ENCODE measurements around the gene THAP4. TPM values are rescaled to one million over a fixed set of nuclear protein-coding genes. Genes with fewer than 3 reads are reported as not detected.

Gene THAP4
- total and polyA plus RNA-seq, 2 of the 4 experiments (the other 2 are of a cell fraction): 33.9 to 55.1 TPM

DNA sequence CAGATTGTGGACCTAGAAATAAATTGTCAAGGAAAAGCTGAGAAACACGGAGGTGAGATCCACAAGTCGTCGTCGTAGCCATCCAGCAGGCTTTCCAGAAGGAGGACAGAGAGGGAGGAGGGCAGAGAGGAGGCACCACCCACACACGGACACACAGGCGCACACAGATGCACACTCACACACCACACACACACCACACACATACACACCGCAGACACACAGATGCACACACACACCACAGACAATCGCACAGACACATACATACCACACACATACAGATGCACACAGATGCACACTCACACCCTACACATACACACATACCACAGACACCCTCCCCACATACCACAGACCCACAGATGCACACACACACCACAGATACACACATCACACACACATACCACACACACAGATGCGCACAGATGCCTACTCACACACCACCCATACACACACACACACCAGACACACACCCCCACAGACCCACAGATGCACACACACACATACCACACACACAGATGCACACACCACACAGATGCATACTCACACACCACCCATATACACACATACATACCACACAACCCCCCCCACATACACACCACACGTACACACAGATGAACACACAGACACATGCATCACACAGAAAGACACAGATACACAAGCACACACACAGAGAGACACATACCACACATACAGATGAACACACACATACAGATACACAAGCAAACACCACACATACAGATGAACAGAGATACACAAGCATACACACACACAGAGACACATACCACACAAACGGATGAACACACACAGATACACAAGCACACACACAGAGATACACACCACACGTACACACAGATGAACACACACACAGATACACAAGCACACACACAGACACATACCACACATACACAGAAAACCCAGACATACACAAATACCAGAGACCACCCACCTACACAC, 91.2 kb downstream of the THAP4 start (continued):
- TF ChIP-seq, protein P1, sequence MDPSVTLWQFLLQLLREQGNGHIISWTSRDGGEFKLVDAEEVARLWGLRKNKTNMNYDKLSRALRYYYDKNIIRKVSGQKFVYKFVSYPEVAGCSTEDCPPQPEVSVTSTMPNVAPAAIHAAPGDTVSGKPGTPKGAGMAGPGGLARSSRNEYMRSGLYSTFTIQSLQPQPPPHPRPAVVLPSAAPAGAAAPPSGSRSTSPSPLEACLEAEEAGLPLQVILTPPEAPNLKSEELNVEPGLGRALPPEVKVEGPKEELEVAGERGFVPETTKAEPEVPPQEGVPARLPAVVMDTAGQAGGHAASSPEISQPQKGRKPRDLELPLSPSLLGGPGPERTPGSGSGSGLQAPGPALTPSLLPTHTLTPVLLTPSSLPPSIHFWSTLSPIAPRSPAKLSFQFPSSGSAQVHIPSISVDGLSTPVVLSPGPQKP (IDR thresholded peaks at IDR 0.05; ENCODE audit: borderline replicate concordance, low read depth, low read length): no peak
- TF ChIP-seq MAZ (IDR thresholded peaks at IDR 0.05; ENCODE audit: borderline replicate concordance, low read depth, low read length): no peak

DNA sequence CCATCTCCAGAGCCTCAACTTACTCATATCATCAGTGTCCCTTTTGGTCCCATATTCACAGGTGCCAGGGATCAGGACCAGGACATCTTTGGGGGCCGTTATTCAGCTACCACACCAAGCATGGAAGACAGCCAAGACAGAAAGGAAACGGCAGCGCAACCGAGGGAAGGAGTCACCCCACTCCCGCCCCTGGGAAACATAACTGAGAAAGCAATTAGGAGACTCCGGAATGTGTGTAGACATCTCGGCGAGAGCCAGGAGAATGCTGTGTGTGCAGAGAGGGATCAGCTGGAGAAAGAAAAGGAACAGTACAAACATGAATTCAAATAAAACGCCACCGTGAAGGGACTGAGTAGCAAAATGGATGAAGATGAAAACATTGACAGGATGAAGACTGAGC, 91.9 kb downstream of the THAP4 start:
- Histone ChIP-seq H3K9ac (ENCODE audit: low read depth, low read length) (peak overlapping the region; percentile 67), H3K4ac (ENCODE audit: low read depth, low read length) (peak overlapping the region; percentile 97)
- WGBS, 2 experiments (ENCODE audit: extremely low coverage in 2 of 2, insufficient read length in 1 of 2): 2% methylated on average over 7 of the region's 10 CpGs; no CpG with 5 or more reads in 1 of the 2 experiments

More for the DNA sequence above, 91.9 kb downstream of the THAP4 start:
- H4K20me1 ChIP-seq (ENCODE audit: insufficient read depth, low read length): peaks cover under 1% of the 10 kb centered on the region; the same call in 1 of the 2 replicates
- in situ Hi-C loops (cut with MboI; ENCODE audit: low sequenced_read_pairs) (no loop called here), dilution Hi-C loops (cut with HindIII; ENCODE audit: low sequenced_read_pairs, unreplicated experiment) (no loop called here), intact Hi-C loops (cut with micrococcal nuclease) (no loop called here)
- ChIA-PET POLR2A (ENCODE audit: unreplicated experiment) (no interaction called here), CTCF (no interaction called here)
- H2AK9ac ChIP-seq (replicated peaks; ENCODE audit: low read depth, low read length, poor library complexity): peak overlapping the region; percentile 98
- peak overlapping the region; percentile 88 for H3K23ac ChIP-seq (ENCODE audit: low read depth, low read length)
- H2BK15ac ChIP-seq (ENCODE audit: low read depth, low read length): peak overlapping the region; percentile 99; the same call in 2 of the 3 replicates
- H3K79me1 ChIP-seq (ENCODE audit: low read depth in 1 of 2, low read length in 2 of 2): peaks cover 4 to 28% of the 10 kb centered on the region in 2 experiments; a peak in 2 of 4 replicates
- peak overlapping the region; percentile 23 for H3K4me3 ChIP-seq (ENCODE audit: insufficient read depth, low read depth, low read length)
- peak overlapping the region; percentile 66 for H3K27ac ChIP-seq (ENCODE audit: insufficient read depth, low read length)
- peak overlapping the region; percentile 98 for H2BK20ac ChIP-seq (ENCODE audit: low read depth, low read length)
- H4K8ac ChIP-seq (ENCODE audit: low read depth in 2 of 2, low read length in 2 of 2): peak overlapping the region; percentile 85 to 86
- peak; percentile 36 for ATAC-seq (ENCODE audit: low read depth)
- peak overlapping the region; percentile 86 for H4K91ac ChIP-seq (ENCODE audit: insufficient read depth, low read depth, low read length)
- peak overlapping the region; percentile 87 for H2BK5ac ChIP-seq (ENCODE audit: low read depth, low read length, poor library complexity, severe bottlenecking)
- no peaks in the 10 kb centered on the region for H3K9me3 ChIP-seq (ENCODE audit: control insufficient read depth, insufficient read depth, low read length)
- H3K9me1 ChIP-seq (ENCODE audit: insufficient read depth, low read length): peaks cover 28% of the 10 kb centered on the region
- peak overlapping the region; percentile 94 for H3K14ac ChIP-seq (replicated peaks; ENCODE audit: low read depth, low read length)
- H3K27me3 ChIP-seq (ENCODE audit: control insufficient read depth, insufficient read depth, low read length): peaks cover 9% of the 10 kb centered on the region; the same call in 1 of the 2 replicates
- no TSS peak for BruUV-seq (replicated peaks)
- no peaks in the 10 kb centered on the region for H3K36me3 ChIP-seq (ENCODE audit: control insufficient read depth, insufficient read depth, low read length)
- peak overlapping the region; percentile 89 for H4K5ac ChIP-seq (ENCODE audit: low read depth, low read length)
- H3K56ac ChIP-seq (ENCODE audit: extremely low read depth, insufficient read depth, low read length): peak overlapping the region; percentile 70
- H2AK5ac ChIP-seq (ENCODE audit: low read depth, low read length): peak overlapping the region; percentile 99
- peak overlapping the region; percentile 89 for H3K4me2 ChIP-seq (ENCODE audit: low read depth, low read length)
- H2BK120ac ChIP-seq (ENCODE audit: low read depth, low read length): peak overlapping the region; percentile 98
- peak; percentile 70 for DNase-seq
- H2AFZ ChIP-seq (replicated peaks; ENCODE audit: low read length, poor library complexity): peak overlapping the region; percentile 90
- TF ChIP-seq CEBPB (IDR thresholded peaks at IDR 0.05; ENCODE audit: low read depth, low read length) (no peak), MAFK (IDR thresholded peaks at IDR 0.05; ENCODE audit: low read depth, low read length) (peak; percentile 2; the same call in 1 of the 2 replicates), MAZ (IDR thresholded peaks at IDR 0.05; ENCODE audit: borderline replicate concordance, low read depth, low read length) (0 out of 2 replicates have a peak, but pooled peaks have one; percentile 57)
- peaks cover 40% of the 10 kb centered on the region for H3K4me1 ChIP-seq (ENCODE audit: control insufficient read depth, insufficient read depth, low read length)
- H3K18ac ChIP-seq (ENCODE audit: low read depth, low read length): peak overlapping the region; percentile 93
